Activated CD8-positive, alpha-beta memory T cell treated with anti-CD3 and anti-CD28 coated beads for 48 hours (primary cell): ENCODE data around the gene AMACR.

Experiments used
- DNase-seq, 3 experiments: peaks; one replicate each; pipeline ENCODE4 v3.0.0-alpha.2; 2020; ENCODE audit warnings: low read depth in 2 of 3, low spot score in 2 of 3

Gene AMACR

GRCh38 chr5:34007621-34008600, at the start of gene AMACR:
AMACR (minus strand) TSS chr5:34008050; CDS start chr5:34008019, 31 bp downstream.
- DNase-seq: peak; percentile 75 to 79 (median 76)

GRCh38 chr5:34057569-34057968, 49.7 kb upstream of the AMACR start:
- DNase-seq: no peak

- no peak for DNase-seq
Measured at GRCh38 chr5:34057118-34057517, 49.3 kb upstream of the AMACR start.

GRCh38 chr5:34055667-34056066, 47.8 kb upstream of the AMACR start:
- no peak for DNase-seq

GRCh38 chr5:34054400-34054729, 46.5 kb upstream of the AMACR start:
- no peak for DNase-seq

DNA sequence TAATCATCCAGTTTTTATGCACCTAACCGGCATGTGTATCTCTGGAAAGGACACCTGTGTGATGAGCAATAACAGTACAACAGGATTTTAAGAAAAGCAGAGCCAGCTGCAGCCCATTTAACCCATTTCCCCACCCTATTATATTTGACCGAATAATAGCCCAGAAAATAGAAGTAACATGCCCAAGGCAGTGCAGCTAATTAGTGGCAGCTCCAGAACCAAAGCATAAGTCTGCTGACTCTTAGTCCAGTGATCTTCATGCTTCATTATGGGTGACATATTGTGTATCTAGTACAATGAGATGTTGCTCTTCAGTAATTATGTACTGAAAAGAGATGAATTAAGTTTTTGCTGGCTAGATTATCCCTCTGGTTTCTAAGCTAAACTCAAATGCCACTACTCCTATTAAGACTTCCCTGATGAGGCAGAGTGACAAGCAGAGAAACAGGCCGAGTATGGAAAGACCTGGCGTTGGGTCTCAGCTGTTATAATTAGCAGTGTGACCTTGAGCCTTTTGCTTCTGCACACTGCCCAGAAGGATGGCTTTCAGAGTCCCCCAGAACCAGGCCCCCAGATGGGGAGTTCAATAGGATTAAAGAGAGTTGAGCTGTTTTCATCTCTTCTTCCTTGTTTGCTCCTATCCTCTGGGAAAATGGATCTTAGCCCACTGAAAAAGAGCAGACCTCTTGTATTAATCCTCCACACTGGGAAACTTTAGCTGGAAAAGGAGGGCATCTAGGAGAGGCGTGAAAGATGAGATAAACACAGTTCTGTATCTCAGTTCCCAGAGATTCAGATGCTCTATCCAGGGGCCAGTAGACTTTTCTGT, 45.9 kb upstream of the AMACR start:
- no peak for DNase-seq

GRCh38 chr5:34053133-34053532, 45.3 kb upstream of the AMACR start:
- no peak for DNase-seq

- no peak for DNase-seq
Measured at GRCh38 chr5:34051374-34051980, 43.6 kb upstream of the AMACR start.

- DNase-seq: no peak
Measured at GRCh38 chr5:34047774-34048572, 40.1 kb upstream of the AMACR start.

DNA sequence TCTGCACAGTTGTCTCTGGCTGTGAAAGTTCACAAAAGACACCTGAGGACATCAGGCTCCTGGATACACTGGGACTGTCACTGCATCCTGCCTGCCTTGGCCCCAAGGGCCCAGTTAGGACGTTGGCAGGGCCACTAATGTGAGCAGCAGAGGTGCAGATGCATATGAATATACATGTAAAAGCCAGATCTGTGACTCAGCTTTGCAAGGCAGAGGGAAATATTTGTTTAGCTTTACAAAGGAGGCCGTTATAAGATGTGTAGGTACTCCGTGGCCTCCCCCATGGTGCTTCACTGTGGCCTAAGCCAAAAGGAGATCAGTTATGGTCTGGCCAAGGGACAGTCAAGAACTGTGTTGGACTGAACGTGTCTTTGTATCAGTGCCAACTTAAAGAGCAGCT, 39.3 kb upstream of the AMACR start:
- no peak for DNase-seq

GRCh38 chr5:34045996-34046395, 38.1 kb upstream of the AMACR start:
- DNase-seq: no peak

- peak in 1 of 3 experiments; percentile 5 for DNase-seq
Measured at GRCh38 chr5:34045023-34045422, 37.2 kb upstream of the AMACR start.

- no peak for DNase-seq
Measured at GRCh38 chr5:34043099-34043876, 35.4 kb upstream of the AMACR start, which contains the start of gene C1QTNF3. C1QTNF3 (minus strand) TSS chr5:34043213; CDS start chr5:34043125, 88 bp downstream.

DNA sequence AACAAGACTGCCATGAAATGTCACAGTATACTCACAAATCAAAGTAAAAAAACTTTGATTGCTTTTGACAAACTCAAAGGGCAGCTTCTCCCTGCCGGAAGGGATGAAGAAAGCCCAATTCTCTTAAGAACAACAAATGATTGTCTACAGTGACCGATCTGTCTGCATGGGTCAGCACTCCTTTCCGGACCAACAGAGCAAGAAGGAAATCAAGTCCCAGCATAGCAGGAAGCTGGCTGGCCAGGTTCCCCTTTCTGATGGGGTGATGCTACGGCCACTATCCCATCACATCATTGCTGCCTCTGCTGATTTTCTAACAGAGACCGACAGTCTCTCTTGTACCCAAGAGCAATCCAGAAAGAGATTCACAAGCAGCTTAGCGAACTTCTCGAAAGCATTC, 34.5 kb upstream of the AMACR start:
- no peak for DNase-seq

DNA sequence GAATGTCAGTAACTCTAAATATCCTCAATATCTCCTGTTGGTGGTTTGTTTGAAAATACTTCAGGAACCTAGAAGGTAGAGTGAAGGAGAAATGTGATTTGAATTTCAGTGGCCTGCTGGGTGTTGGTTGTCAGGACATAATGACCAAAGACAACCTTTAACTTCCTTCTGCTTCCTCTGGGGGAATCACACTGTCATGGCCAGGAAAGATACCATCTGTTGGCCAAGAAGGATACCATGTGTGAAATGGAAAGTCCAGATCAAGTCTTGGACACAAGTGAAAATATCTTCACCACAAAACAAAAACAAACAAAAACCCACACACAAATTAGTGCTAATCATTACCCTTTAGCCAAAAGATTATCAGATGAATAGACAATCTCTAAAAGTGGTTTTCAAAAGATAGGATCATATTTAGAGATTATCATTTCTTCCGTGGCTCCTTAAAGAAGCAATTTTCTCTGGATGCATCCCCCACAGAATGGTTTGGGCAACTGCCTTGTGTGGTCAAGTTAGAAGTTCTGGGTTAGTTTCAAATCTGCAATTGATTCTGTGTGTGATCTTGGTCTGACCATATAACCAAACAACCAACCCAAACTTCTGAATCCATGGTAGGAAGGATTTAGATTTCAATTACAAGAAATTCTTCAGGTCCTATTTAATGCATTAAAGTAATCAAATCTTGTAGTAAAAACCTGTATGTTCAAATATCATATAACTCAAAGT, 33.6 kb upstream of the AMACR start:
- no peak for DNase-seq

GRCh38 chr5:34040472-34040871, 32.6 kb upstream of the AMACR start:
- no peak for DNase-seq

DNA sequence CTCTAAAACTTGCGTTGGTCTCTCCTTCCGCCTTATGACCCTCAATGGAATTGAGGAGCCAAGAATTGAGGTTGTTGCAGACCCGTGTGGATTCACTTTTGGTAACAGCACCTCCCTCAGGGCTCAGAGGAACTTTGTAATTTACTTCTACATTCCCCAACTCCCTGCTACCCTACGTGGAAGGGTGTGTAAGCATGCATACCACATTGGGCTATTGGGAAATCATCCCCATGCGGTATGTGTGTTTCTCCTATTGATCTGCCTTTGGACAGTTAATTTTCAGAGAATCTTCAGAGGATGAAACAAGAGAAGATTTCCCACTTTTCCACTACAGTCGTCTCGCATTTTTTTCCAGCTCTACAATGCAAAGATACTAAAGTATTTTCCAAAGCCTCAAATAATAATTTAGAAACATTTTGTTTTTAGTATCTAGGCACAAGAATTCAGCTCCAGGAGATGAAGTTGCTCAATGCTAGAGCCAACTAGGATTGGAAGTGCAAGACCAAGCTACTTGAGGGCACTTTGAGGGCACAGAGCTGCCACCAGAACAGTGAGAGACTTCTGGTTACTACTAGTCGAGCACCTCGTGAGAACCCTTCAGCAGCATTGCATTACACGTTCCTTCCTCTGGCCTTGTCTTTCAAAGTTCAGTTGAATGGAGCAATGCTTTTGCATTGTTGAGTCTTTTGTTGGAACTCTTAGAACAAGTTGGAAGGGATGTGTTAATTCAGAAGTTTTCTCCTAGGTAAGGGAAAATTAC, 31.7 kb upstream of the AMACR start:
- no peak for DNase-seq

GRCh38 chr5:34038838-34039237, 31.0 kb upstream of the AMACR start:
- DNase-seq: no peak

DNA sequence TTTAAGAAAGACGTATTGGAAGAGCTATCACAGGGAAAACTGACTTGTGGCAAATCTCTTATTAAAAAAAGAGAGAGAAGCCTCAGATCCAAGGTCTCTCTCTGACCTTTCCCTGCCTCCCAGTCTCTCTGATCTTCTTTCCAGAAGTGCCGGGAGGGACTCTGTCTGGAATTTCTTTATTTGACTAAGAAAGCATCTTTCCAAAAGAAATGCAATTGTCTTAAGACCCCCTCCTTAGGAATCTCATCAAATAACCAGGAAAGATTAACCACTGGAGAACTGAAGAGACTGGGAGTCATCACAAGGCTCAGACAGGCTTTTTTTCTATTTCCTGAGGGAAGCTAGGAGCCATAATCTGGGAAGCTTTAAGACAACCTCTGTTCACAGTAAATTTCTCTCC, 30.5 kb upstream of the AMACR start:
- DNase-seq: no peak
